Neural cell (in vitro differentiated cells): ENCODE data around the gene PTTG1. TPM values are rescaled to one million over a fixed set of nuclear protein-coding genes. Genes with fewer than 3 reads are reported as not detected.
A peak's percentile ranks its signal among the peaks of the same experiment; 100 is the strongest.

Experiments used
- H2AFZ ChIP-seq: fragments of 200-600, 300-800 bp; sonication (generic), shearing (Covaris generic); 2 replicates; pipeline ENCODE4 v1.6.0; 2014; ENCODE audit warnings: low read depth, mild to moderate bottlenecking, antibody characterized with exemption, low read length, moderate library complexity
- H3F3A ChIP-seq: fragments of 200-600 bp; shearing (Covaris generic); 2 replicates; pipeline ENCODE4 v1.6.1; 2016; ENCODE audit warnings: mild to moderate bottlenecking, moderate library complexity, mixed read lengths, antibody characterized with exemption, low read length; ENCODE audit not compliant: insufficient read depth, poor library complexity, severe bottlenecking
- H3K27ac ChIP-seq: fragments of 200-600, 300-800 bp; sonication (generic), shearing (Covaris generic); 2 replicates; pipeline ENCODE4 v1.5.1; 2014; ENCODE audit warnings: mild to moderate bottlenecking, low read length, moderate library complexity
- H3K27me3 ChIP-seq: fragments of 300-800, 200-600 bp; sonication (generic), shearing (Covaris generic); 2 replicates; pipeline ENCODE4 v1.6.0; 2014; ENCODE audit warnings: mild to moderate bottlenecking, low read depth, low read length, moderate library complexity; ENCODE audit not compliant: insufficient read depth
- H3K36me3 ChIP-seq: fragments of 300-800, 200-600 bp; sonication (generic), shearing (Covaris generic); 2 replicates; pipeline ENCODE4 v1.5.1; 2014; ENCODE audit warnings: mild to moderate bottlenecking, antibody characterized with exemption, low read length, moderate library complexity; ENCODE audit not compliant: insufficient read depth
- H3K4me2 ChIP-seq: fragments of 300-800, 200-600 bp; sonication (generic), shearing (Covaris generic); 2 replicates; pipeline ENCODE4 v1.6.0; 2014; ENCODE audit warnings: mild to moderate bottlenecking, low read length
- H3K4me3 ChIP-seq: fragments of 300-800, 200-600 bp; sonication (generic), shearing (Covaris generic); 2 replicates; pipeline ENCODE4 v1.5.1; 2014; ENCODE audit warnings: mild to moderate bottlenecking, low read length, moderate library complexity
- H3K79me2 ChIP-seq: fragments of 200-600 bp; shearing (Covaris generic); replicated peaks from 2 replicates; pipeline ENCODE4 v1.6.0; 2014; ENCODE audit warnings: mild to moderate bottlenecking, low read length, moderate library complexity; ENCODE audit not compliant: insufficient read depth
- H3K9ac ChIP-seq: fragments of 300-800, 200-600 bp; sonication (generic), shearing (Covaris generic); 2 replicates; pipeline ENCODE4 v1.6.1; 2016; ENCODE audit warnings: mild to moderate bottlenecking, low read length, mixed read lengths
- H3K9me2 ChIP-seq: fragments of 200-600 bp; shearing (Covaris generic); 2 replicates; pipeline ENCODE4 v1.6.1; 2016; ENCODE audit warnings: mild to moderate bottlenecking, low read length, mixed read lengths; ENCODE audit not compliant: insufficient read depth
- H3K9me3 ChIP-seq: fragments of 200-600, 300-800 bp; sonication (generic), shearing (Covaris generic); 2 replicates; pipeline ENCODE4 v1.6.1; 2016; ENCODE audit warnings: mild to moderate bottlenecking, mixed run types, low read length, moderate library complexity, mixed read lengths
- H4K20me1 ChIP-seq: fragments of 200-600 bp; shearing (Covaris generic); 2 replicates; pipeline ENCODE4 v1.6.1; 2016; ENCODE audit warnings: mild to moderate bottlenecking, mixed run types; ENCODE audit not compliant: insufficient read depth
- CTCF ChIP-seq: fragments of 450-650 bp; IDR thresholded peaks from 2 replicates; pipeline ENCODE4 v1.5.1; 2014; ENCODE audit warnings: antibody characterized with exemption, mild to moderate bottlenecking, moderate library complexity; ENCODE audit not compliant: poor library complexity, severe bottlenecking
- EP300 ChIP-seq: fragments of 450-650 bp; conservative IDR thresholded peaks from 2 replicates; pipeline ENCODE4 v1.6.1; 2014; ENCODE audit warnings: antibody characterized with exemption, mild to moderate bottlenecking, moderate library complexity; ENCODE audit not compliant: poor library complexity, severe bottlenecking
- EZH2 ChIP-seq: fragments of 200-600, 300-800 bp; shearing (Covaris generic), sonication (generic); IDR thresholded peaks from 2 replicates; pipeline ENCODE4 v1.6.1; 2014; ENCODE audit warnings: antibody characterized with exemption, low read length, borderline replicate concordance, mild to moderate bottlenecking; ENCODE audit not compliant: insufficient read depth, poor library complexity, severe bottlenecking
- MXI1 ChIP-seq: fragments of 450-650 bp; conservative IDR thresholded peaks from 2 replicates; pipeline ENCODE4 v1.6.1; 2014; ENCODE audit warnings: antibody characterized with exemption, mild to moderate bottlenecking; ENCODE audit not compliant: poor library complexity, severe bottlenecking
- POLR2AphosphoS5 ChIP-seq: IDR thresholded peaks from 2 replicates; pipeline ENCODE4 v1.6.1; 2012
- RAD21 ChIP-seq: fragments of 450-650 bp; conservative IDR thresholded peaks from 2 replicates; pipeline ENCODE4 v1.6.1; 2014; ENCODE audit warnings: antibody characterized with exemption, mild to moderate bottlenecking, moderate library complexity
- REST ChIP-seq: IDR thresholded peaks from 2 replicates; pipeline ENCODE4 v1.6.1; 2012; ENCODE audit warnings: borderline replicate concordance
- SMC3 ChIP-seq: fragments of 450-650 bp; conservative IDR thresholded peaks from 2 replicates; pipeline ENCODE4 v1.6.1; 2014; ENCODE audit warnings: antibody characterized with exemption, mild to moderate bottlenecking, moderate library complexity; ENCODE audit not compliant: poor library complexity
- TAF1 ChIP-seq: IDR thresholded peaks from 2 replicates; pipeline ENCODE4 v1.6.1; 2012; ENCODE audit warnings: low read depth
- polyA plus RNA-seq: library from polyadenylated mRNA; depleted of rRNA; stranded (reverse); fragments of >200 nt; gene quantifications from 2 replicates; pipeline ENCODE4 v1.2.3, GENCODE V29; 2014

The PTTG1 gene
- polyA plus RNA-seq, 1 donor from 2014 or later, result 42.6 TPM

- no peaks in the 10 kb centered on the region for H3K9me3 ChIP-seq
- no peak overlapping the region for H3K27ac ChIP-seq
- H4K20me1 ChIP-seq, result no peaks in the 10 kb centered on the region
- H2AFZ ChIP-seq, result no peak overlapping the region
- no peak overlapping the region for H3K9ac ChIP-seq
- H3K4me3 ChIP-seq, result peak overlapping the region; percentile 25
- H3F3A ChIP-seq, result no peaks in the 10 kb centered on the region
- TF ChIP-seq CTCF, result peak; percentile 81
- peak; percentile 13 for TF ChIP-seq POLR2AphosphoS5
- TF ChIP-seq TAF1, result no peak
- no peak for TF ChIP-seq REST
- TF ChIP-seq MXI1, result no peak
- TF ChIP-seq RAD21, result peak; percentile 84
- no peak for TF ChIP-seq EZH2
- TF ChIP-seq SMC3, result peak; percentile 78
- TF ChIP-seq EP300, result no peak
- H3K27me3 ChIP-seq, result no peaks in the 10 kb centered on the region
- H3K9me2 ChIP-seq, result no peaks in the 10 kb centered on the region
- no peak overlapping the region for H3K4me2 ChIP-seq
- H3K36me3 ChIP-seq, result no peaks in the 10 kb centered on the region
- H3K79me2 ChIP-seq, result no peaks in the 10 kb centered on the region
Observed at GRCh38 chr5:160438316-160439204, 16.9 kb downstream of the PTTG1 start.

- no peak overlapping the region for H2AFZ ChIP-seq
- no peaks in the 10 kb centered on the region for H3K9me2 ChIP-seq
- TF ChIP-seq SMC3 (peak; percentile 75), EZH2 (no peak), MXI1 (no peak), EP300 (no peak), REST (no peak), RAD21 (peak; percentile 68), CTCF (peak; percentile 72), POLR2AphosphoS5 (no peak), TAF1 (no peak)
- no peaks in the 10 kb centered on the region for H3K9me3 ChIP-seq
- no peak overlapping the region for H3K4me2 ChIP-seq
- no peaks in the 10 kb centered on the region for H3K79me2 ChIP-seq
- no peaks in the 10 kb centered on the region for H3F3A ChIP-seq
- no peak overlapping the region for H3K27ac ChIP-seq
- no peak overlapping the region for H3K9ac ChIP-seq
- H4K20me1 ChIP-seq, result no peaks in the 10 kb centered on the region
- no peaks in the 10 kb centered on the region for H3K27me3 ChIP-seq
- H3K36me3 ChIP-seq, result no peaks in the 10 kb centered on the region
- peak overlapping the region; percentile 25 for H3K4me3 ChIP-seq
Observed at GRCh38 chr5:160439205-160439600, 17.5 kb downstream of the PTTG1 start.
